Breast epithelium (tissue), 3 donors: ENCODE data around the gene MBOAT1.

Experiments used
- CTCF ChIP-seq, 3 donors: fragments of 450-650 bp; IDR thresholded peaks; one replicate each; pipeline ENCODE4 v1.5.1; 2016 to 2017; ENCODE audit warnings: antibody characterized with exemption in 3 of 3, mild to moderate bottlenecking in 3 of 3, moderate library complexity in 3 of 3
- POLR2A ChIP-seq: fragments of 450-650 bp; IDR thresholded peaks from one replicate; pipeline ENCODE4 v1.6.1; 2016; ENCODE audit warnings: antibody characterized with exemption, mild to moderate bottlenecking, moderate library complexity

GRCh38 chr6:20234136-20234535, 21.9 kb upstream of the MBOAT1 start:
- no peak for TF ChIP-seq CTCF (IDR thresholded peaks at IDR 0.05)
- no peak for TF ChIP-seq POLR2A
